Measurements from ENCODE around the gene PKP3. TPM values are rescaled to one million over a fixed set of nuclear protein-coding genes. Genes with fewer than 3 reads are reported as not detected.

Gene PKP3
- total and polyA plus RNA-seq, 2 donors from 2014 or later: 1.9 to 3.6 TPM

GRCh38 chr11:357582-357981 is 36.4 kb upstream of the PKP3 start:
- no peak for FAIRE-seq
- TF ChIP-seq CTCF (IDR thresholded peaks at IDR 0.05; ENCODE audit: borderline replicate concordance, extremely low read depth, insufficient read depth): no peak
- Histone ChIP-seq H3K9ac (ENCODE audit: low read length in 3 of 3) (peak overlapping the region in 1 of 3 donors; percentile 20), H3K27ac (ENCODE audit: low read depth in 2 of 2, low read length in 2 of 2) (no peak overlapping the region), H3K27me3 (ENCODE audit: control insufficient read depth, insufficient read depth, low read length) (no peaks in the 10 kb centered on the region), H3K9me3 (ENCODE audit: control insufficient read depth in 2 of 3, insufficient read depth in 1 of 3, low read length in 3 of 3) (peaks cover 0 to 13% (median 0%) of the 10 kb centered on the region in 3 donors), H3K4me3 (ENCODE audit: low read length in 3 of 3) (peak overlapping the region in 1 of 3 donors; percentile 38), H3K36me3 (ENCODE audit: control insufficient read depth in 2 of 3, insufficient read depth in 3 of 3, low read length in 3 of 3) (peaks cover 0 to 15% (median 0%) of the 10 kb centered on the region in 3 donors), H3K4me1 (ENCODE audit: control insufficient read depth in 2 of 3, insufficient read depth in 2 of 3, low read depth in 1 of 3, low read length in 3 of 3) (peaks cover 6 to 19% (median 18%) of the 10 kb centered on the region in 3 donors)
- intact Hi-C loops (cut with DNase I): loop anchor here (10.0 kb wide), 1 partner anchor 53 kb away; the partner anchor contains the start of gene IFITM2
- no peak for DNase-seq

- no peak for TF ChIP-seq CTCF (IDR thresholded peaks at IDR 0.05; ENCODE audit: borderline replicate concordance, extremely low read depth, insufficient read depth)
- no peak overlapping the region for H3K9ac ChIP-seq (ENCODE audit: low read length in 3 of 3)
Measured at GRCh38 chr11:358129-358800, 35.7 kb upstream of the PKP3 start.

GRCh38 chr11:359181-359714 is 34.8 kb upstream of the PKP3 start:
- H3K9ac ChIP-seq (ENCODE audit: low read length in 3 of 3): no peak overlapping the region
- H3K4me1 ChIP-seq (ENCODE audit: control insufficient read depth in 2 of 3, insufficient read depth in 2 of 3, low read depth in 1 of 3, low read length in 3 of 3): peaks cover 3 to 8% (median 5%) of the 10 kb centered on the region in 3 donors
- peaks cover 0 to 13% (median 0%) of the 10 kb centered on the region in 3 donors for H3K9me3 ChIP-seq (ENCODE audit: control insufficient read depth in 2 of 3, insufficient read depth in 1 of 3, low read length in 3 of 3)
- no peaks in the 10 kb centered on the region for H3K27me3 ChIP-seq (ENCODE audit: control insufficient read depth, insufficient read depth, low read length)
- DNase-seq: no peak
- H3K4me3 ChIP-seq (ENCODE audit: low read length in 3 of 3): no peak overlapping the region
- H3K27ac ChIP-seq (ENCODE audit: low read depth in 2 of 2, low read length in 2 of 2): no peak overlapping the region
- peaks cover 0 to 15% (median 0%) of the 10 kb centered on the region in 3 donors for H3K36me3 ChIP-seq (ENCODE audit: control insufficient read depth in 2 of 3, insufficient read depth in 3 of 3, low read length in 3 of 3)
- FAIRE-seq: no peak
- TF ChIP-seq CTCF (IDR thresholded peaks at IDR 0.05; ENCODE audit: borderline replicate concordance, extremely low read depth, insufficient read depth): no peak
- intact Hi-C loops (cut with DNase I): loop anchor here (10.0 kb wide), 1 partner anchor 54 kb away; the partner anchor contains the start of gene IFITM2

More at GRCh38 chr11:358129-358800, 35.7 kb upstream of the PKP3 start:
- FAIRE-seq (no peak), DNase-seq (no peak)
- Histone ChIP-seq H3K27me3 (ENCODE audit: control insufficient read depth, insufficient read depth, low read length) (no peaks in the 10 kb centered on the region), H3K27ac (ENCODE audit: low read depth in 2 of 2, low read length in 2 of 2) (no peak overlapping the region), H3K9me3 (ENCODE audit: control insufficient read depth in 2 of 3, insufficient read depth in 1 of 3, low read length in 3 of 3) (peaks cover 0 to 13% (median 0%) of the 10 kb centered on the region in 3 donors), H3K4me3 (ENCODE audit: low read length in 3 of 3) (no peak overlapping the region), H3K36me3 (ENCODE audit: control insufficient read depth in 2 of 3, insufficient read depth in 3 of 3, low read length in 3 of 3) (peaks cover 0 to 15% (median 0%) of the 10 kb centered on the region in 3 donors), H3K4me1 (ENCODE audit: control insufficient read depth in 2 of 3, insufficient read depth in 2 of 3, low read depth in 1 of 3, low read length in 3 of 3) (peaks cover 6 to 14% (median 14%) of the 10 kb centered on the region in 3 donors)
- intact Hi-C loops (cut with DNase I): loop anchor here (10.0 kb wide), 1 partner anchor 53 kb away; the partner anchor contains the start of gene IFITM2
